GM10266 (cell line): ENCODE results near the gene PRDM10.
"Not testable (repeated sequence)": the region's sequence is repeated elsewhere in the genome, so short reads cannot be mapped to it uniquely, and the experiment has no call there.

Experiments used
- DNase-seq: peaks from one replicate; pipeline ENCODE4 v3.0.0; 2012; ENCODE audit errors: extremely low spot score
- CTCF ChIP-seq: IDR thresholded peaks from 2 replicates; pipeline ENCODE4 v1.5.1; 2012; ENCODE audit warnings: mild to moderate bottlenecking, low read depth; ENCODE audit not compliant: control insufficient read depth, insufficient read depth; ENCODE audit errors: missing control alignments

PRDM10 gene

DNA sequence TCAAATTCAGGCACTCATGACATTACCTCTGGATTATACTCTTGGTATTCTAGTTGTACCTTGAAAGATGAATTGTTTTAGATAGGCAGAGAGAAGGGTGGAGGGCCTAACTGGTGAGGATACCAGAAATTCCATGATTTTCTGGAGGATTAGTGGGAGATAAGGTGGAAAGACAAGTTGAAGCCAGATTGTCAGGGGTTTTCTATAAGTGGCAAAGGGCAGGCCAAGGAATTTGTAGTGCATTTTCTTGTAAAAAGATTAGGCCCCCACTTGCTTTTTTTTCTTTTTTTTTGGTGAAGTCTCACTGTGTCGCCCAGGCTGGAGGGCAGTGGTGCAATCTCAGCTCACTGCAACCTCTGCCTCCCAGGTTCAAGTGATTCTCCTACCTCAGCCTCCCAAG is 28.4 kb upstream of the PRDM10 start:
- DNase-seq, result no peak
- no peak for TF ChIP-seq CTCF

GRCh38 chr11:130029137-130029536 is 26.5 kb upstream of the PRDM10 start:
- TF ChIP-seq CTCF, result no peak
- no peak for DNase-seq

DNA sequence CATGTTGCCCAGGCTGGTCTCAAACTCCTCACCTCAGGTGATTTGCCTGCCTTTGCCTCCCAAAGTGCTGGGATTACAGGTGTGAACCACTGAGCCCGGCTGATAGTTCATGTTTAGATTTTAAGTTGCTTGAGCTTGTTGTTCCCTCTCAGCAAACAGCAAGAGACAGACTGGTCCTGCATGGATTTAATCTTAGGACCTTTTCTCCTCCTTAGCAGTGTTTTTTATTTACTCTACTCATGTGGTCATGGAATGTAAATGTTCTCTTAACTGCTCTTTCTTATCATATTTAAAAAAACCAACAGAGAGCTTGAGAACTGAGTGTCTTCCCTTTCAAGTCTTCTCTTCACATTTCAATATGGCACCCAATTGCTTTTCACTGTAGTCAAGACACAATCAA is 22.7 kb upstream of the PRDM10 start:
- no peak for TF ChIP-seq CTCF
- DNase-seq, result no peak

DNA sequence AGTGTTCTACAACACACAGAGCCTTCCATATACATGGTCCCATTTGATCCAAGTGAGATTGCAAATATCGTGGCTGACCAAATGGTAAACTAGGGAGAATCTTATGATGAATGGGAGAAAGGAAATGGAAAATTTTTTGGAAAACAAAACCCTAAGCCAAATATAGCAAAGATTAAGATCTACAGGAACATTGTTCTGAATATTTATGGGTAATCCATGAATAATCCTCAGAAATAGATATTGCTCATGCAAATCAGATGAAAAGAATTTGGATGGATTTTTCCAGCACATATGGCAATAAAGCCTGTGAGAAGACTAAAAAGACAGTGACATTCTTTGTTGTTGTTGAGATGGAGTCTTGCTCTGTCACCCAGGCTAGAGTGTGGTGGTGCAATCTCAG is 21.7 kb upstream of the PRDM10 start:
- no peak for TF ChIP-seq CTCF

DNA sequence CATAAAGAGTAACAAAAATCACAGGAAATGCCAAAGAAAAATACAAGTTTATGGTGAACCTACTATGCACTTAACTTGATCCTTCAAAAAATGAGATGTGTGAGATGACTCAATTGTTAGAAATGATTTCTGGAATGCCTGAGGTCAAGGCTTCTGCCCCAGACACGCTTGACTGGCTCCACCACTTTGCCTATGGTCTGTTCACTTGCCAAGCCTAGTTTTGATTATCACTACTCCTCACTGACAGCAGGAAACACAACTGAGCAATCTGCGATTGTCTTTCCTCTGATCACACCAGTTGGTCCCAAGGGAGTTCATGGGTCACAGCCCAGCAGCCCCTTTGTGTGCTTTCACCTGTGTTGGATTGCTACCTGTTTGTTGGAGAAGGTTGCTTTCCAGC is 20.6 kb upstream of the PRDM10 start:
- no peak for DNase-seq
- TF ChIP-seq CTCF, result no peak

More for the DNA sequence above, 21.7 kb upstream of the PRDM10 start:
- no peak for DNase-seq

DNA sequence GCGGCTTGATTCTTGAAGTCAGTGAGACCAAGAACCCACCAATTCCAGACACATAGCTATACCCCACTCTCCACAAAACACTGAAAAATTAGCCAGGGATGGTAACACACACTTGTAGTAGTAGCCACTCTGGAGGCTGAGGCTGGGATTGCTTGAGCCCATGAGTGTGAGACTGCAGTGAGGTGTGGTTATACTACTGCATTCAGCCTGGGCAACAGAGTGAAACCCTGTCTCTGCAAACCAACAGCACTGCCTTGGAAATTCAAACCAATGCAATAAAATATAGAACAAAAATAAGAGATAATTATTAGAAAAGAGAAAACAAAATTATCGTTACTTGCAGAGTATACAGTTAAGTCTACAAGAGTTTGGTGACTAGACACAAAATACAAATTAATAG is 20.2 kb upstream of the PRDM10 start:
- TF ChIP-seq CTCF, result no peak
- DNase-seq, result no peak

GRCh38 chr11:130021606-130022005 is 19.0 kb upstream of the PRDM10 start:
- not testable (repeated sequence) for DNase-seq

DNA sequence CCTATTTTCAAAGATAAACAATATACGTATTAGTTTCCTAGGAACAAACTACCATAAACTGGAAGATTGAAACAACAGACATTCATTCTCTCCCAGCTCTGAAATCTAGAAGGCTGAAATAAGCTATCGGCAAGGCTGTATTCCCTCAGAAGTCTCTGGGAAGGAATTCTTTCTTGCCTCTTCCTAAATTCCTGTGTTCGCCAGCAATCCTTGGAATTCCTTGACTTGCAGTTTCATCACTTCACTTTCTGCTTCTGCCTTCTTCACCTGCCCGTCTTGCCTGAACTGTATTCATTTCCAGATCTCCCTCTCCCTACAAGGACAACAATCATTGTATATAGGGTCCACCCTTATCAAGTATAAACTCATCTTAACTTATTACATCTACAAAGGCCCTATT is 17.7 kb upstream of the PRDM10 start:
- TF ChIP-seq CTCF, result no peak
- no peak for DNase-seq

DNA sequence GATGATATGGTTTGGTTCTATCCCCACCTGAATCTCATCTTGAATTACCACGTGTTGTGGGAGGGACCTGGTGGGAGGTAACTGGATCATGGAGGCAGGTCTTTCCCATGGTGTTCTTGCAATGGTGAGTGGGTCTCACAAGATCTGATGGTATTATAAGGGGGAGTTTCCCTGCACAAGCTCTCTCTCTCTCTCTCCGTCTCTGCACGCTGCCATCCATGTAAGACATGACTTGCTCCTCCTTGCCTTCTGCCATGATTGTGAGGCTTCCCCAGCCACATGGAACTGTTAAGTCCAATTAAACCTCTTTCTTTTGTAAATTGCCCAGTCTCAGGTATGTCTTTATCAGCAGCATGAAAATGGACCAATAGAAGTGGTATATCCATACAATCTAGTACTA is 13.2 kb upstream of the PRDM10 start:
- DNase-seq, result not testable (repeated sequence)
